ENCODE data around the gene CARMIL3.
"Not testable (repeated sequence)": the region's sequence is repeated elsewhere in the genome, so short reads cannot be mapped to it uniquely, and the experiment has no call there.

The CARMIL3 gene

DNA sequence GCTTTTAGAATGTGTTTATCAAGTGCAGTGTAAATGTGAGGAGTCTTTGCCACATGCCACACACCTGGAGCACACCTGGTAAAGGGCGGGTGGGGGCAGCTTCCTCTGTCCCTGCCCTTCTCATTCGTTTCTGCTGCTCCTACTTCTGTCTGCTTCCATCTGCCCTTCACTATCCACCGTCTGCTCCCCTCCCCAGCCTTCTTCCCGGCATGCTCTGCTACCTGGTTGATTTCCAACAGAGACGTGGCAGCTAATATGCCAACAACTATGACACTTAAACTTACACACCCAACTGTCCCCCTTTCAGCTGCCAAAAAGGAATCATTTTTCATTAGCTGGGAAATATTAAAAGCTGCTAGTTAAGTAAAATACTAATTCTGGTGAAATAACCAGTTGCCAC, 9.1 kb upstream of the CARMIL3 start:
- no peak for DNase-seq

DNA sequence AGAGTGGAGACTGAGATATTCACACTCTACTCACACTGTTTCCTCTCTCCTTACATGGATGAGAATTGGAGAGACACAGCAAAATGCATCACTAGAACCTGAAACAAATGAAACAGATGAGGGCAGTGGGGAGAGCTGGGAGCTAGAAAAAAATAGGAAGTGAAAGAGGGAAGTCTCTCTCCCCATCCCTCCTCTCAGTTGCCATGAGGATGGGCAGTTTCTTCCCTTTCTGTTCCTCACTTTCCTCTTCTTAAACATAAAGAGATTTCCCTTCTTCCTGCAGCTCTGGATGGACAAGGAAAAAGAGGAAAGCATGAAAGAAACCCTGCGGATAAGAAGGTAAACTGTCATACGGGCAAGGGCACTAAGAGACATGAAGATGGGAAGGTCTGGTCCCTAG, 2.8 kb upstream of the CARMIL3 start:
- DNase-seq = not testable (repeated sequence)

DNA sequence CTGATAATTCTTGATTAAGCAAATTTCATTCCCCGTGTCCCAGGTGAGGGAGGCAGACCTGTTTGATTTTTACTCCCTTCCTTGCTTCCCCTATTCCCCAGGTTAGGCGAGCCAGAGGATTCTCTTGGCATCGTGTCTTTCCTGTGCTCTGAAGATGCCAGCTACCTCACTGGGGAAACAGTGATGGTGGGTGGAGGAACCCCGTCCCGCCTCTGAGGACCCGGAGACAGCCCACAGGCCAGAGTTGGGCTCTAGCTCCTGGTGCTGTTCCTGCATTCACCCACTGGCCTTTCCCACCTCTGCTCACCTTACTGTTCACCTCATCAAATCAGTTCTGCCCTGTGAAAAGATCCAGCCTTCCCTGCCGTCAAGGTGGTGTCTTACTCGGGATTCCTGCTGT, 1.1 kb upstream of the CARMIL3 start:
- not testable (repeated sequence) for DNase-seq

DNA sequence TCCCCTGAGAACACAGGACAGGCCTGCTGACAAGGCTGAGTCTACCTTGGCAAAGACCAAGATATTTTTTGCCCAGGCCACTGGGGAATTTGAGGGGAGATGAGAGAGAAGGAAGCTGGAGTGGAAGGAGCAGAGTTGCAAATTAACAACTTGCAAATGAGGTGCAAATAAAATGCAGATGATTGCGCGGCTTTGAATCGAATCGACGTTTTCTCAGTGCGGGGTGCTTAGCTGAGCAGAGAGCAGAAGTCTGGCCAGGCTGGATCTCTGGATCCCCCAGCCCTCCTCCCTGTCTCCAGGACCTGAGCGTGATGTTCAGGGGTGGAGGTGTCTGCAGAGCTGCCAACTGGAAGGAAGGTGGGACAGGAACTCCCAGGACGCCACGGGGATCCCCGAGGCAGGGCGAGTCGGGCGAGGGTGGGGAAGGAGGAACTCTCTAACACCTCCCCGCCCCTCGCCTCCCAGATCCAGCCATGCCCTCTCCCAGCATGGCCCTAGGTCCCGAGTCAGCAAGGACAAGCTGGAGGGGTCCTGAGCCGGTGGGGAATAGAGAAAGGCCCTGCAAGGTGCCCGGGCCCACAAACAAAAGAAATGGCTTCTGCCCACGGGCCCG, 527 bp upstream of the CARMIL3 start:
- no peak for DNase-seq

DNA sequence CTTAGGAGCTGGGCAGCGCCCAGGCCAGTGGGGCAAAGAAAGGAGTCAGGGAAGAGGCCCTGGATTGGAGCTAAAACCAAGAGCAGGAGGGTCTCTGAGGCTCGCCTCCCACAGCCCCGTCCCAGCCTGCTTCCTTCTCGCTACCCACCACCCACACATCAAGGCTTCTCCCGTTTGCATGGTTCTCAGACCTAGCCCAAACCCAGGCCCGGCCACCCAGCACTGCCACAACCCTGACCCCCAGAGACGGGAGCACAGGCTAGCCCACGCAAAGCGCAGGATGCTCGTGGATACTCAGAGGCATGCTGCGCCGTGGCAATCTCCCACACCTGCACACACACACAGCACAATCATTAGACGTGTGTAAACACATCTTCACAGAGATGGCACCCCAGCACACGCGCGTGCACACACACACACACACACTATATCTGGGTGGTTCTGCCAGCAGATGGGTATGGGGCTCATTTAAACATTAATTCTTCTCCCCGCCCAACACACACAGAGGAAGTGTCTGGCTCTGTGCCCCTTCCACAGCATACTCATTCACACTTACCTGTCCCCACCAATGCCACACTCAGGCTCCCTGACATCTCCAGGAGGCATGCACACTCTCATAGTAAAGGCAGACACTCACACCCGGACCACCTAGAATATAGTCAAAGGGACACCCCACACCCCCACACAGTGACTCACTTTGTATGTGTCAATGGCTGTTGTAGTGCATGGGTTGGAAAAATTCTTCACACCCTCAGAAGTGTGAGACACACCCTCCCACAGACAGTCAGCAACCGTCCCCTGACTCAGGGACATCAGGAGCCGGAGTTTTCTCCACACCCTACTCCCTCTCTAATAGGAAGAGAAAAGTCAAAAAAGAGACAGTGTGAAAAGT, 1.1 kb downstream of the CARMIL3 start:
- peak in 2 of 5 experiments; percentile 34 to 47 for DNase-seq

DNA sequence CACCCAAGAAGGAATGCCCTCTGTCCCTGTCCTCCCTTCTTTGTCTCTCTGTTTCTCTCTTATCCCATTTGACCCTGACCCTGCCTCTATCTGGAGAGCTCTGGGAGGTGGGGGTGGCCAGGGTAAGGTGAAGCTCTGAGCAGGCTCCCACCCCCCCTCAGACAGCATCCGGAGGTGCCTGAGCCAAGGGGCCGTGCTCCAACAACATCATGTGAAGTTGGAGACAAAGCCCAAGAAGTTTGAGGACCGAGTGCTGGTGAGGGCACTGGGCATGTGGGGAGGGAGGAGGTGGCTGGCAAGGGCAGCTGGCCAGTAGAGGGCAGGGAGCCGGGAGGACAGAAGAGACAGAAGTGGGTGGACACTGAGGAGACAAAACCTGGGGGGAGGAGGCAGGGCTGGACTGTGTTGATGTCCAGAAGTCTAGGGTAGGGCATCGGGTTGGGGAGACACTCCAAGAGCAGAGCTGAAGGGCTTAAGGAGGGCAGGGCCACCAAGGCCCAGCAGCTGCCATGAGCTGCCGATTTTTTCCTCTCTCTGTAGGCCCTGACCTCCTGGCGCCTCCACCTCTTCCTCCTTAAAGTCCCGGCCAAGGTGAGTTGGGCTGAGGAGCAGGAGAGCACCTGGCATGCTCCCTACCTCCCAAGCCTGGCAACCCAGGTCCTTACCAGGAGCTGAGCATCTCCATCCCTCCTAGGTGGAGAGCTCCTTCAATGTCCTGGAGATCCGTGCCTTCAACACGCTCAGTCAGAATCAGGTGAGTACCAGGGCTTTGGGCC, 1.9 kb downstream of the CARMIL3 start:
- DNase-seq = no peak

DNA sequence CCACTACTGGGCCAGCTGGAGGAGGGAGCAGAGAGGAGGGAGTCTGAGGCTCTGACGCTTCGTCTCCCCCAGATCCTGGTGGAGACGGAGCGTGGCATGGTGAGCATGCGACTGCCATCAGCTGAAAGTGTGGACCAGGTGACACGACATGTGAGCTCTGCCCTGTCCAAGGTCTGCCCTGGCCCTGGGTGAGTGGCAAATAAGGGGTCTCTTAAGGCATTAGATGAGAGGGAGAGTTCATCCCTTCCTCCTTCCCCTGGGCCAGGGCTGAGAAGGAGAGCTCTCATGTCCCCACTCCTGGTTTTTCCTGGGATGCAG, 2.5 kb downstream of the CARMIL3 start:
- DNase-seq = no peak

DNA sequence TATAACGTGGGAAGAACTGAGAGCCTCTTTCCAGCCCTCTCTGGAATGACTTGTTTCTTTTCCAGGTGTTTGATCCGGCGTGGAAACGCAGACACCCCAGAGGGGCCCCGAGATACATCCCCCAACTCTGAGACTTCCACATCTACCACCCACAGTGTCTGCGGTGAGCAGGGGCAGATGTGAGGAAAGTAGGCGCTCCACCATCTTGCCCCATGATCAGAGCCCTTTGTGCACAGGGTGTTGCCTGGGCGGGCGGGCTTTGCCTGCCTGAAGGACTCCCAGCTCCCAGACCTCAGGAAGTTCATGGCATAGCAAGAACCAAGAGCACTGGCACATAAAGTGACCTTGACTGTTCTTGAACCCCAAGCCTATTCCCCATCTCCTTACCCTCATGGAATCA, 2.8 kb downstream of the CARMIL3 start:
- no peak for DNase-seq

DNA sequence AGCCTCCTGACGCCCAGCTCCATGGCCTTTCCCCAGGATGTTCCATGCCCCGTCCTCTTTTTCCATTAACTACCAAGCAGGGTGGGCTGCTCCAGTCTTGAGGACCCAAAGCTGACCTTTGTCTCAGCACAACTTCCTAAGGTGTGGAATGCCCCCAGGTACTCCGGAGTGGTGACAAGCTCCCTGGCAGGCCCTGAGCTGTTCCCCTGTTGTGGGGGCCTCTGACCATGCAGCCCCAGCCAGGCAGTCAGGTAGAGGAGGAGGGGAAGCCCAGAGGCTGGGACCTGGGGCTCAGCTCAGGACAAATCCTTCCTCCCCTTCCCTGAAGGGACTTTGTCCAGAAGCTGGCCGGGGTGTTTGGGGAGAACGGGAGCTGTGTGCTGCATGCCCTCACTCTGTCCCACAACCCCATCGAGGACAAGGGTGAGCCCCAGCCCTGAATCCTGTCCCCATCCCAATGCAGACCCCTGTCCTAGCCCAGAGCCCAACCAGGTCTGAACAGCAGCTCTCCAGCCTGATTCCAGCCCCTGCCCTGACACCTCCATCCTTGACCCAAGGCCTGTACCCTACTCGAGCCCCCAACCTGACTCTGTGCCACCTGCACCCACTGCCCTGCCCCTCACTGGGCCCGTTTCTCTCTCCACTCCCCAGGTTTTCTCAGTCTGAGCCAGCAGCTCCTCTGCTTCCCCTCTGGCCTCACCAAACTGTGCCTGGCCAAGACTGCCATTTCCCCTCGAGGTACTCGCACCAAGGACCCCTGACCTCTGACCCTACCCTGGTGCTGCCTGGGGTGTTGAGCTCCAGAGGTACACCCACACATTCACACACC, 4.4 kb downstream of the CARMIL3 start:
- no peak for DNase-seq

DNA sequence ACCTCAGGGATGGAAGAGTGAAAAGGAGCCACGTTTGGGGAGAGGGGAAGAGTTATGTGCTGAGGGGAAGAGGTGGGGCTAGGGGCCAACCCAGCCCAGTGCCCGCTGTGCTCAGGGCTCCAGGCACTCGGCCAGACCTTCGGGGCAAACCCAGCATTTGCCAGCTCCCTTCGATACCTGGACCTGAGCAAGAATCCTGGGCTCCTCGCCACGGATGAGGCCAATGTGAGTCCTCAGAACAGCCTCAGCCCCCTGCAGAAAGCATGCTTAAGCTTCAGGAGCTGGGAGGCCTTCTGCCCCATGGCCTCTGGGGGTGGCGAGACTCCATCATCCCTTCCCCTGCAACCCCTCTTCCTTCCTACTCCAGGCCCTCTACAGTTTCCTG, 5.0 kb downstream of the CARMIL3 start:
- no peak for DNase-seq

DNA sequence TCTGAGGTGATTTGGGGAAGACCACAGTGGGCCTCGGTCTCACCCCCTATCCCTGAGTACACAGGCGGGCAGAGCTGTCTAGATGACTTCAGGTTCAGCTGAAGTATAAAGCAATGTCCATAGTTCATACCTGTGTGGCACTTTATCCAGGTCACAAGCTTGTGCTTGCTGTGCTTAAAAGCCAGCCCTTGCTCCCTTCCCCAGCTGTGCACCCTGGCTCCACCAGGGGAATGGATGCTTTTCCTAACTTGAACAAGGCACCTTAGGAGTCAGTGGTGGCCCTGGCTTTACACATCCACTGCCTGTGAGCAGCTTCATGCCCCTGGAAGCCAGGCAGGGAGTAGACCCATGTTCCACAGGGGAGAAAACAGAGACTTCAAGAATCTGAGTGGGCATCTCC, 5.5 kb downstream of the CARMIL3 start:
- no peak for DNase-seq

DNA sequence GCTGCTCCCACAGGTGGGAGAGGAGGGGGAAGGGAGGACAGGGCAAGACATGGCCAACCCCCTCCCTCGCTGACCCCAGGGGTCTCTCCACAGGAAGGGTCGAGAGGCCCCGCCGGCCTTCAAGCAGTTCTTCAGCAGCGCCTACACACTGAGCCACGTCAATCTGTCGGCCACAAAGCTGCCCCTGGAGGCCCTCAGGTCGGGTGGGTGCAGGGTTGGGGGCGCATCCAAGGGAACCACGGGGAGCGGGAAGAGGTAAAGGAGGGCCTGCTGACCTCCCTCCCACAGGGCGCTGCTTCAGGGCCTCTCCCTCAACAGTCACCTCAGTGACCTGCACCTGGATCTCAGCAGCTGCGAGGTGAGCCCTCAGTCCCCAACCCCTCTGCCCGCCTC, 6.1 kb downstream of the CARMIL3 start:
- DNase-seq = no peak

DNA sequence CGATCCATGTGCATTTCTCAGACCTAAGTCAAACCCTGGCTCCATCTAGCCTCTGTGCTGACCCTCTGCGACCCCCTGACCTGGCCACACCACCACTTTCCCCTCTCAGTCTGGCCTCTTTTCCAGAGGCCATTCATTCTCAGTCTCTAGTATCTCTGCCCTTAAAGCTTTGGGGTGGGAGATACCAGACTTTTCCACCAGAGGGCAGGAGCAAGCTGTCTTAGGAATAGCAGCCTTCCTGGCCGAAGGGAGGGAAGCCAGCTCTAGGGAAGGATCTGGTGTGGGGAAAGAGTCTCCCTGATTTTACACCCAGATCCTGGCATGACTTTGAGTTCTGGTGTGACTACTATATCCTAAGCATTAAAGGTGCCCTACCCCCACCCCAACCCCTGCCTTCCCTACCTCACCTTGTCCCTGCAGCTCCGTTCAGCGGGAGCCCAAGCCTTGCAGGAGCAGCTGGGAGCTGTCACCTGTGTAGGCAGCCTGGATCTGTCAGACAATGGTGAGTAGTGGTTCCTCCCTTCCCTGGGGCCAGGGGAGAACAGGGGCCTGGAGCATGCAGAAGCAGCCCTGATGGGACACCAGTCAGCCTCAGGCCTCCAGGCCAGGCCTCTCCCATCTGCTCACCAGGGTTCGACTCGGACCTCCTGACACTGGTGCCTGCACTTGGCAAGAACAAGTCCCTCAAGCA, 6.6 kb downstream of the CARMIL3 start:
- peak in 2 of 5 experiments; percentile 30 to 55 for DNase-seq

DNA sequence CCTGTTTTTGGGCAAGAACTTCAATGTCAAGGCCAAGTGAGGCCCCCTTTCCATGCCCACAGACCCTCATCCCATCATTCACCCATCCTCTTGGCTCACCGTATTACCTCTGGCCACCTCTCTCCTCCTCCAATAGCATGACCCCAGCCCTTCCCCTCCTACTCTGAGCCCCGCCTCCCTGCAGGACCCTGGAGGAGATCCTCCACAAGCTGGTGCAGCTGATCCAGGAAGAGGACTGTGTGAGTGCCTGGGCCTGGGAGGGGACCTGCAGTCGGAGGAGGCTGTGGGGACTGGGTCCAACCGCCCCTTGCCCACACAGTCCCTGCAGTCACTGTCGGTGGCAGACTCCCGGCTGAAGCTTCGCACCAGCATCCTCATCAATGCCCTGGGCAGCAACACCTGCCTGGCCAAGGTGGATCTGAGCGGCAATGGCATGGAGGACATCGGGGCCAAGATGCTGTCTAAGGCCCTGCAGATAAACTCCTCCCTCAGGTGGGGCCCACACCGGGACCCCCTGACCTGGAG, 7.2 kb downstream of the CARMIL3 start:
- no peak for DNase-seq

DNA sequence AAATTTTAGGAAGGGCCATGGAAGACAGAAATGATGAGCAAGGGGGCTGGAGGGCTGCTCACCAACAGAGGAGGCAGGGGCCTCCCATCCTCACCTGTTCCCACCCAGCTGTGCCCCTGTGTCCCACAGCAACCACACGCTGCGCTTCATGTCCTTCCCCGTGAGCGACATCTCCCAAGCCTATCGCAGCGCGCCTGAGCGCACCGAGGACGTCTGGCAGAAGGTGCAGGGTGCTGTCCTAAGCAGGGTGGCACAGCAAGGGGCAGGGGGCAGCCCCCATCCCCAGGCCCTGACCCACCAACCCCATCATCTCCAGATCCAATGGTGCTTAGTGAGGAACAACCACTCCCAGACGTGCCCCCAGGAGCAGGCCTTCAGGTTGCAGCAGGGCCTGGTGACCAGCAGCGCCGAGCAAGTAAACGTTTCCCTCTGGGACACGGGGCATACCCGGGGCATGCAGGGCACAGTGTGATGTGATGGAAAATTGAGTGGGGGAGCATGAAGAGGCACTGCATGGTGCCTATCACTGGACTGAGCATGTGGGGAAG, 8.1 kb downstream of the CARMIL3 start:
- no peak for DNase-seq

DNA sequence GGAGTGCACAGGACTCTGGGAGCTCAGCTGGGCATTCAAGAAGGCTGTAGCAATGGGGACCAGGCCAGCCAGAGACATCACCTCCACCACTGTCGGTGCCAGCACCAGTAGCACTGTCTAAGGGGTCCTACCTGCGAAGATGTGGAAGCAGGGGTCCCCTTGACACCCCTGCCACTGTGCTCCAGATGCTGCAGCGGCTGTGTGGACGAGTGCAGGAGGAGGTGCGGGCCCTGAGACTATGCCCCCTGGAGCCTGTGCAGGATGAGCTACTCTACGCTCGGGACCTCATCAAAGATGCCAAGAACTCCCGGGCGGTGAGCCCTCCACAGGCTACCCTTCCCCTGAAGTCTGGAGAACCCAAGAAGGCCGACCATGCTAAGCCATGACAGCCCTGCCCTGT, 8.6 kb downstream of the CARMIL3 start:
- no peak for DNase-seq

DNA sequence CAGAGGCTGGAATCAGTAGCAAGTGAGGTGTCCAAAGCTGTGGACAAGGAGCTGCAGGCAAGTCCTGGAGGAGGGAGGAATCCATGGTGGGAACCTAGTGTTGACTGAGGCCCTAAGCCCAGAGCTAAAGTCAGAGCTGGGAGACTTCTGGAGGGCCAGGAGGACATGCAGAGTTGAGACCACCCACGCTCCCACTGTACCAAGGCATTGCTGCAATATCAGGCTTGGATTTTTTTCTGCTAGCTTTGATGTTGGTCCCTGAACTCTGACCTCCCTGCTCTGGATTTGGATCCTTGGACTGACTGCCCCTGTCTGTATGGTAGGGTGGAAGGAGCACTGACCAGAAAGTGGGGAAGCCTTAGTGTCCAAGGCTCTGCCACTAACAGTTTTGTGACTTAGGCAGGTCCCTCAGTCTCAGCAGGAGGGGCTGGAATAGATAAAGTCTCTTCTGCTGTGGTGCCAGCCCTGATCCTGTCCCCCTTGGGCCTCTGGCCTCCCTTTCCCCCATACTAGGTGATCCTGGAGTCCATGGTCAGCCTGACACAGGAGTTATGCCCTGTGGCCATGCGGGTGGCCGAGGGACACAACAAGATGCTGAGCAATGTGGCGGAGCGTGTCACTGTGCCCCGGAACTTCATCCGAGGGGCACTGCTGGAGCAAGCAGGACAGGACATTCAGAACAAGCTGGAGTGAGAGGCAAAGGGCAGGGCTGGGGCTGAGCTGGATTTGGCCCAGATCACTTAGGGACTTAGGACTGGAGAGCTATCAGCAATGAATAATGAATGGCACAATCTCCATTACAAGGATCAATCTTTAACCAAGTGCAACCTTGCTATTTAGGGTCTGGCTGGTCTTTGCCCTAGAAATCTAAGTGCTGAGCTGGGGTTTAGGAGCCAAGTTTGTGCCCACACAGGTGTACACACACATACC, 9.4 kb downstream of the CARMIL3 start:
- no peak for DNase-seq

DNA sequence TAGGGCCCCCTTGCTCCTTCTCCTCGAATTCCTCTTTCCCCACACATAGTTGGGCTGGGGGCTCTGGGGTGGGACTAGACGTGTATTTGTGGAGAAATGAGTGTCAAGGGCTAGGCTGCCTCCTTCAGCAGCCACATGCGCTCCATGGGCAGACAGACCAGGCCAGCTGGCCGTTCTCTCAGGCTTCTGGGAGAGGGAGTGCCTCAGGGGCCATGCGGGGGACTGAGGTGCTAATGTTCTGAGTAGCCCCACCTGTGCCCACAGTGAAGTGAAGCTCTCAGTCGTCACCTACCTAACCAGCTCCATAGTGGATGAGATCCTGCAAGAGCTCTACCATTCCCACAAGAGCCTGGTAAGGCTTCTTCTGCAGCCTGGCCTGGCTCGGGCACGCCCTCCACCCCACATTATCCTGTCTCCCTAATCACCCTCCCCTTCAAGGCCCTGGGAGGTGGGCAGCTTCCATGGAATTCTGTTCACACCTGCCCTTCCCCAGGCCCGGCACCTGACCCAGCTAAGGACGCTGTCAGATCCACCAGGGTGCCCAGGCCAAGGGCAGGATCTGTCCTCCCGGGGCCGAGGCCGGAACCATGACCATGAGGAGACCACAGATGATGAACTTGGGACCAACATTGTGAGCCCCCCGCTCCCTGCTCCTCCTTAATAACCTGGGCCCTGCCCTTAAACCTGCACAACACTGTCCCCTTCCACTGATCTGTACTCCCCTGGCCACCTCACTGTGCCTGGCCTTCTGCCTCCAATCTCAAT, 10.6 kb downstream of the CARMIL3 start:
- DNase-seq = no peak

DNA sequence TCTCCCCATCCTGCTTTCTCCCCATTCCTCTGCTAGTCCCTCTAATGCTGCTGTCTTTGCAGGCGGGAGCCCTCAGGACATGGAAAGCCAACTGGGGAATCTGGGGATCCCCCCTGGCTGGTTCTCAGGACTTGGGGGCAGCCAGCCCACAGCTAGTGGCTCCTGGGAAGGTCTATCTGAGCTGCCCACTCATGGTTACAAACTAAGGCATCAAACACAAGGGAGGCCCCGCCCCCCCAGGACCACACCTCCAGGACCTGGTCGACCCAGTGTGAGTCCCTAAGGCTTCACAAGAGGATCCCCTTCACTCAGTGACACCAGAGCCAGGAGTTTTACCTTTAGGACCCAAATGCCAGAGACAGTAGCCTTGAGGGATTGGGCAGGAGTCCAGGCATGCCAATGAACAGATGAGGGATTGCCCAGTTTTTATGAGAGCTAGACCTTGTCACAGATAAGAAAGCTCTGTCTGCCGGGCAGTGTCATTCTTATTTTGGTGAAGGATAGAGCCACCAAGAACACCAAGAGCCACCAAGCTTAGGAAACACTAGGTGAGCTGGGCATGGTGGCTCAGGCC, 11.5 kb downstream of the CARMIL3 start:
- DNase-seq = no peak

Data from T-helper 2 cell (primary cell).